ENCODE results near the gene TMEM132C. TPM values are rescaled to one million over a fixed set of nuclear protein-coding genes. Genes with fewer than 3 reads are reported as not detected.

TMEM132C gene
- total RNA-seq, 2 donors from 2014 or later, result 0.56 TPM; not detected in 1

GRCh38 chr12:128729628-128730121 lies 462.7 kb downstream of the TMEM132C start:
- no peaks in the 10 kb centered on the region for H3K4me1 ChIP-seq (ENCODE audit: control insufficient read depth in 1 of 2, low read depth in 2 of 2)
- H3K36me3 ChIP-seq, result no peaks in the 10 kb centered on the region
- H3K4me3 ChIP-seq, result no peak overlapping the region
- ATAC-seq (ENCODE audit: insufficient number of reproducible peaks, low FRiP score, low read depth), result no peak
- no peaks in the 10 kb centered on the region for H3K27me3 ChIP-seq (replicated peaks; ENCODE audit: insufficient read depth)
- H3K9me3 ChIP-seq, result no peaks in the 10 kb centered on the region
- DNase-seq (ENCODE audit: low spot score), result no peak
- no peak for TF ChIP-seq CTCF (IDR thresholded peaks at IDR 0.05)
- no peak overlapping the region for H3K27ac ChIP-seq

- H3K27me3 ChIP-seq (replicated peaks; ENCODE audit: insufficient read depth), result no peaks in the 10 kb centered on the region
- no peaks in the 10 kb centered on the region for H3K9me3 ChIP-seq
- DNase-seq (ENCODE audit: low spot score) (no peak), ATAC-seq (ENCODE audit: insufficient number of reproducible peaks, low FRiP score, low read depth) (no peak)
- TF ChIP-seq CTCF (IDR thresholded peaks at IDR 0.05), result no peak
- no peak overlapping the region for H3K4me3 ChIP-seq
- H3K36me3 ChIP-seq, result no peaks in the 10 kb centered on the region
- no peaks in the 10 kb centered on the region for H3K4me1 ChIP-seq (ENCODE audit: control insufficient read depth in 1 of 2, low read depth in 2 of 2)
- H3K27ac ChIP-seq, result no peak overlapping the region
Observed at GRCh38 chr12:128734371-128734770, 467.4 kb downstream of the TMEM132C start.

GRCh38 chr12:128737292-128737966 lies 470.5 kb downstream of the TMEM132C start:
- DNase-seq (ENCODE audit: low spot score) (no peak), ATAC-seq (ENCODE audit: insufficient number of reproducible peaks, low FRiP score, low read depth) (no peak)
- no peak overlapping the region for H3K27ac ChIP-seq
- H3K27me3 ChIP-seq (replicated peaks; ENCODE audit: insufficient read depth), result no peaks in the 10 kb centered on the region
- no peaks in the 10 kb centered on the region for H3K36me3 ChIP-seq
- no peak for TF ChIP-seq CTCF (IDR thresholded peaks at IDR 0.05)
- H3K9me3 ChIP-seq, result no peaks in the 10 kb centered on the region
- H3K4me3 ChIP-seq, result no peak overlapping the region
- H3K4me1 ChIP-seq (ENCODE audit: control insufficient read depth in 1 of 2, low read depth in 2 of 2), result no peaks in the 10 kb centered on the region

- Histone ChIP-seq H3K4me3 (no peak overlapping the region), H3K9me3 (no peaks in the 10 kb centered on the region), H3K4me1 (ENCODE audit: control insufficient read depth in 1 of 2, low read depth in 2 of 2) (no peaks in the 10 kb centered on the region), H3K27ac (no peak overlapping the region), H3K36me3 (no peaks in the 10 kb centered on the region), H3K27me3 (replicated peaks; ENCODE audit: insufficient read depth) (no peaks in the 10 kb centered on the region)
- ATAC-seq (ENCODE audit: insufficient number of reproducible peaks, low FRiP score, low read depth), result no peak
- no peak for DNase-seq (ENCODE audit: low spot score)
- no peak for TF ChIP-seq CTCF (IDR thresholded peaks at IDR 0.05)
Observed at GRCh38 chr12:128743916-128744315, 476.9 kb downstream of the TMEM132C start.

GRCh38 chr12:128745772-128746689 lies 479.1 kb downstream of the TMEM132C start:
- no peaks in the 10 kb centered on the region for H3K27me3 ChIP-seq (replicated peaks; ENCODE audit: insufficient read depth)
- no peak overlapping the region for H3K4me3 ChIP-seq
- no peak for DNase-seq (ENCODE audit: low spot score)

More at GRCh38 chr12:128745772-128746689, 479.1 kb downstream of the TMEM132C start:
- Histone ChIP-seq H3K27ac (no peak overlapping the region), H3K36me3 (no peaks in the 10 kb centered on the region), H3K4me1 (ENCODE audit: control insufficient read depth in 1 of 2, low read depth in 2 of 2) (no peaks in the 10 kb centered on the region), H3K9me3 (no peaks in the 10 kb centered on the region)
- ATAC-seq (ENCODE audit: insufficient number of reproducible peaks, low FRiP score, low read depth), result no peak
- no peak for TF ChIP-seq CTCF (IDR thresholded peaks at IDR 0.05)
